ENCODE data around the gene FAM98A.

The FAM98A gene

DNA sequence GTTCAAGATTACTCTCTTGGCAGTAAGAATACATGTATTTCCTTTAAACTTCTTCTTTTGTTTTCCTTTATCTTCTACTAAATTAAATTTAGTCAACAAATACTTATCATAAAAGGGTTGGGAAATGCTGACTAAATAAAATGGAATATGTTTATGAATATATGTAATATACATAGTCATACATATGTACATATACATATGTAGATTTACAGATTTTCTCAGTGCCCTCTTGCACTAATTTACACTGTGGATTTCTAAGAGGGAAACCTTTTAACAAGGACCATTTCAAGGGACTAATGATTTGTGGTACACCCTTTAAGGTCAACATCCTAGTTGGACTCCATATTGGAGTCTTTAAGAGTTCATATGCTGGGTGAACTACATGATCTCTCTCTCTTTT, 37.2 kb downstream of the FAM98A start:
- no peak for TF ChIP-seq CTCF (IDR thresholded peaks at IDR 0.05; ENCODE audit: low read depth, low read length)
- H3K36me3 ChIP-seq = no peaks in the 10 kb centered on the region
- no peak for DNase-seq
- H3K9me3 ChIP-seq (ENCODE audit: severe bottlenecking) = no peaks in the 10 kb centered on the region
- H3K4me3 ChIP-seq (ENCODE audit: low read depth, low read length) = no peak overlapping the region
- no peak overlapping the region for H3K27ac ChIP-seq
- no peaks in the 10 kb centered on the region for H3K27me3 ChIP-seq (ENCODE audit: insufficient read depth, low read depth, severe bottlenecking)

- no peak for DNase-seq
- Histone ChIP-seq H3K4me3 (ENCODE audit: low read depth, low read length) (no peak overlapping the region), H3K27ac (no peak overlapping the region), H3K9me3 (ENCODE audit: severe bottlenecking) (no peaks in the 10 kb centered on the region), H3K36me3 (no peaks in the 10 kb centered on the region), H3K27me3 (ENCODE audit: insufficient read depth, low read depth, severe bottlenecking) (no peaks in the 10 kb centered on the region)
- TF ChIP-seq CTCF (IDR thresholded peaks at IDR 0.05; ENCODE audit: low read depth, low read length) = no peak
Observed at GRCh38 chr2:33560017-33560416, 39.1 kb downstream of the FAM98A start.

DNA sequence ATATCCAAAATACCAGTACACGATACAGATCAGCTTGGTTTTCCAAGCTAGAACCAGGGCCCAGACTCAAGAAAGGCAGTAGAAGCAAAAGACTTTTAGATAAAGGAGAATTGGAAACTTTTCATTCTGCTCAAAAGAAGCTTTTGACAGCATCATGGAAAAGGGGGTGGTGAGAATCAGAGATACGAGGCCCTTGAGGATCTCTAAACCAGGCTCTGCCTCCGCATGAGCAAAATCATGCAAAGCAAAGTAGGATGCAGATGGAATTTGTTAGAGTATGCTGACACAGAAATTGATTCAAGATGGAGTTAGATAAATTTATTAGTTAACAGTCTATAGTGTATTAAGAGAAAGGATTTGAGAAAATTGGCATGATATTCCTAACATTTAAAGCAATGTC, 39.8 kb downstream of the FAM98A start:
- Histone ChIP-seq H3K9me3 (ENCODE audit: severe bottlenecking) (no peaks in the 10 kb centered on the region), H3K27ac (no peak overlapping the region), H3K36me3 (no peaks in the 10 kb centered on the region), H3K4me3 (ENCODE audit: low read depth, low read length) (no peak overlapping the region), H3K27me3 (ENCODE audit: insufficient read depth, low read depth, severe bottlenecking) (no peaks in the 10 kb centered on the region)
- no peak for TF ChIP-seq CTCF (IDR thresholded peaks at IDR 0.05; ENCODE audit: low read depth, low read length)
- no peak for DNase-seq

- DNase-seq = no peak
- no peaks in the 10 kb centered on the region for H3K27me3 ChIP-seq (ENCODE audit: insufficient read depth, low read depth, severe bottlenecking)
Observed at GRCh38 chr2:33555681-33556080, 43.4 kb downstream of the FAM98A start.

GRCh38 chr2:33552758-33553461, 46.2 kb downstream of the FAM98A start:
- no peak overlapping the region for H3K27ac ChIP-seq
- DNase-seq = no peak
- H3K36me3 ChIP-seq = no peaks in the 10 kb centered on the region
- H3K27me3 ChIP-seq (ENCODE audit: insufficient read depth, low read depth, severe bottlenecking) = no peaks in the 10 kb centered on the region
- no peak overlapping the region for H3K4me3 ChIP-seq (ENCODE audit: low read depth, low read length)
- no peak for TF ChIP-seq CTCF (IDR thresholded peaks at IDR 0.05; ENCODE audit: low read depth, low read length)
- no peaks in the 10 kb centered on the region for H3K9me3 ChIP-seq (ENCODE audit: severe bottlenecking)

More at GRCh38 chr2:33555681-33556080, 43.4 kb downstream of the FAM98A start:
- Histone ChIP-seq H3K27ac (no peak overlapping the region), H3K4me3 (ENCODE audit: low read depth, low read length) (no peak overlapping the region), H3K36me3 (no peaks in the 10 kb centered on the region), H3K9me3 (ENCODE audit: severe bottlenecking) (no peaks in the 10 kb centered on the region)
- TF ChIP-seq CTCF (IDR thresholded peaks at IDR 0.05; ENCODE audit: low read depth, low read length) = no peak

GRCh38 chr2:33550206-33550605, 48.9 kb downstream of the FAM98A start:
- Histone ChIP-seq H3K9me3 (ENCODE audit: severe bottlenecking) (no peaks in the 10 kb centered on the region), H3K4me3 (ENCODE audit: low read depth, low read length) (no peak overlapping the region), H3K27me3 (ENCODE audit: insufficient read depth, low read depth, severe bottlenecking) (no peaks in the 10 kb centered on the region), H3K27ac (no peak overlapping the region), H3K36me3 (no peaks in the 10 kb centered on the region)
- no peak for DNase-seq
- no peak for TF ChIP-seq CTCF (IDR thresholded peaks at IDR 0.05; ENCODE audit: low read depth, low read length)

Data from WERI-Rb-1 (cell line).